HL-60 (cell line): ENCODE measurements around the gene OR8A1.

Experiments
- DNase-seq, 2 experiments: peaks; one replicate each; pipeline ENCODE4 v3.0.0-alpha.2; 2010 to 2020; ENCODE audit warnings: low read depth in 1 of 2, low spot score in 1 of 2
- H3K27ac ChIP-seq: fragments of 250-450 bp; sonication (Bioruptor Pico); replicated peaks from 2 replicates; pipeline ENCODE4 v1.5.1; 2020; ENCODE audit warnings: mild to moderate bottlenecking, moderate library complexity
- H3K27me3 ChIP-seq: fragments of 250-450 bp; sonication (Bioruptor Pico); 2 replicates; pipeline ENCODE4 v1.5.1; 2021; ENCODE audit warnings: mild to moderate bottlenecking, moderate library complexity; ENCODE audit not compliant: insufficient read depth, poor library complexity, severe bottlenecking
- H3K4me3 ChIP-seq: replicated peaks from 2 replicates; pipeline ENCODE4 v1.5.1; 2011; ENCODE audit warnings: mild to moderate bottlenecking, control low read depth, low read length; ENCODE audit not compliant: insufficient read depth
- CTCF ChIP-seq: IDR thresholded peaks from one replicate; pipeline ENCODE4 v1.5.1; 2011; ENCODE audit warnings: low read length, control low read depth, inconsistent platforms; ENCODE audit not compliant: insufficient read depth
- GABPA ChIP-seq: IDR thresholded peaks from 2 replicates; pipeline ENCODE4 v1.6.1; 2012; ENCODE audit warnings: low read depth
- POLR2AphosphoS5 ChIP-seq: IDR thresholded peaks from 2 replicates; pipeline ENCODE4 v1.6.1; 2012; ENCODE audit warnings: low read depth
- REST ChIP-seq: IDR thresholded peaks from 2 replicates; pipeline ENCODE4 v1.6.1; 2012; ENCODE audit warnings: low read depth; ENCODE audit not compliant: insufficient replicate concordance
- SPI1 ChIP-seq: IDR thresholded peaks from 2 replicates; pipeline ENCODE4 v1.6.1; 2012; ENCODE audit warnings: low read depth, mild to moderate bottlenecking, borderline replicate concordance
- long read RNA-seq: library from polyadenylated mRNA; unstranded; transcript quantifications from one replicate; pipeline ENCODE4 v2.0.0, GENCODE V29; 2020

Gene OR8A1
- long read RNA-seq: 0 reads

GRCh38 chr11:124569697-124570096 is at the start of gene OR8A1:
Gene OR8A1, plus strand, starts transcription at chr11:124569997. Its CDS starts 123 bp downstream, at chr11:124570120.
- no peaks in the 10 kb centered on the region for H3K27me3 ChIP-seq
- no peak for DNase-seq
- H3K27ac ChIP-seq: no peak within 1 kb of the TSS
- no peak for TF ChIP-seq REST
- no peak for TF ChIP-seq SPI1
- TF ChIP-seq GABPA: no peak
- no peak for TF ChIP-seq POLR2AphosphoS5
- no peak for TF ChIP-seq CTCF
- H3K4me3 ChIP-seq: no peak within 1 kb of the TSS

GRCh38 chr11:124520550-124520854 is 49.3 kb upstream of the OR8A1 start:
- Histone ChIP-seq H3K4me3 (no peak overlapping the region), H3K27ac (no peak overlapping the region), H3K27me3 (peaks cover 5% of the 10 kb centered on the region)
- no peak for TF ChIP-seq GABPA
- TF ChIP-seq SPI1: no peak
- no peak for TF ChIP-seq CTCF
- TF ChIP-seq REST: no peak
- TF ChIP-seq POLR2AphosphoS5: no peak
- no peak for DNase-seq

GRCh38 chr11:124533626-124534025 is 36.2 kb upstream of the OR8A1 start:
- TF ChIP-seq REST: no peak
- TF ChIP-seq GABPA: no peak
- no peak for TF ChIP-seq POLR2AphosphoS5
- no peak for TF ChIP-seq CTCF
- no peak for TF ChIP-seq SPI1
- H3K27ac ChIP-seq: no peak overlapping the region
- peaks cover 4% of the 10 kb centered on the region for H3K27me3 ChIP-seq
- no peak overlapping the region for H3K4me3 ChIP-seq
- DNase-seq: no peak
